Measurements from ENCODE around the gene CNPY1. TPM values are rescaled to one million over a fixed set of nuclear protein-coding genes. Genes with fewer than 3 reads are reported as not detected.
"Not testable (repeated sequence)": the region's sequence is repeated elsewhere in the genome, so short reads cannot be mapped to it uniquely, and the experiment has no call there.

The CNPY1 gene
- total and polyA plus RNA-seq, 12 donors: not detected

DNA sequence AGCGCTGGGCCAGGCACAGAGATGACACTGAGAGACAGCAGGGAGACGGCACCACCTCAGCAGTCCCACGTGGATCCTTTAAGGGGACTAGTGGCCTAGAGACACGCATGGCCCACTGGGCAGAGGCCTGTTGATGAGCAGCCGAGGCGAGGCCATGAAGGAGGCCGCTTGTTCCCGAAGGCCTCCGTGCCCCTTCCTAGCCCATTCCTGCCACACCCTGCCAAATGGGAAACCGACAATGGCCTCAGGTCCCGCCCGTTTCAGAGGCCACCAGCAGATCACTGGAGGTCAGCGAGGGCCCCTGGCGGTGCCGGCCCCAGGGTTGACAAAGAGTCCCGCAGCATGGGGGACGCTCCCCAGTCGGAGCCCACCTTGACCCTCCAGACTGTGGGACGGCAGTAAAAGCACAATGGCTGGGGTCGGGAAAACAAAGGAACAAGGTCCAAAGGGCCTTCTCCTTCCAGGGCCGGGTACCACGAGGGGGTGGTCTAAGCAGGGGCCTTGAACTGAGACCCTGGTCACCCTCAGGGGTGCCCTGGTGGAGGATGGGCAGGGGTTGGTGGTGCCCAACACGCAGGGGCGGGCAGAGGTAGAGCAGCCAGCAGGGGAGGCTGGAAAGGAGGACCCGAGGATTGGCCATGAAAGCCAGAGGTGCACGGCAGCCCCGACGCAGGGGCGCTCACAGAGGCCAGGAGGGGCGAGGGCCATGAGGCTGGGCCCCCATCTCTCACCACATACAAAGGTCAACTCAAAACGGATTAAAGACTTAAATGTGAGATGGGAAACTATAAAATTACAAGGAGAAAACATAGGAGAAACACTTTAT, 19.9 kb upstream of the CNPY1 start:
- no peaks in the 10 kb centered on the region for H3K9me3 ChIP-seq (replicated peaks in 1 of 3)
- 87 to 94% (median 90%) methylated on average over 19 to 31 of the region's 31 CpGs for WGBS, 4 donors

DNA sequence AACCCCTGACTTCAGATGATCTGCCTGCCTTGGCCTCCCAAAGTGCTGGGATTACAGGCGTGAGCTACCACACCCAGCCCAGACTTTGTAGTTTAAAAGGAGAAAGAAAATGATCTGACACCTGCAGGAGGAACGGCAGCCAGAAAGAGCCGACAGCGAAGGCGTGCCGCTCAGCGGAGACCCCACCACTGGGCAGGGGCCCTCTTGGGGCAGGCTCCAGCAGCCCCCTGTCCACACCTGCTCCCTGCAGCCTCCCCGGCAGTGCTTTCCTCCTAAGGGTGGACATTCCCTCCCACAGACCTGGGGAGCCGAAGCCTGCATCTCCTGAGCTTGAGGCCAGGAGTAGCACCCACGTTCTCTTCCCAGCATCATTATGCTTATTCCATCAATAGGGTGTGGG, 19.2 kb upstream of the CNPY1 start:
- H3K4me3 ChIP-seq: no peak overlapping the region
- H3K36me3 ChIP-seq (replicated peaks in 1 of 2): no peaks in the 10 kb centered on the region
- intact Hi-C loops (cut with DNase I): no loop called here
- TF ChIP-seq, protein P1, sequence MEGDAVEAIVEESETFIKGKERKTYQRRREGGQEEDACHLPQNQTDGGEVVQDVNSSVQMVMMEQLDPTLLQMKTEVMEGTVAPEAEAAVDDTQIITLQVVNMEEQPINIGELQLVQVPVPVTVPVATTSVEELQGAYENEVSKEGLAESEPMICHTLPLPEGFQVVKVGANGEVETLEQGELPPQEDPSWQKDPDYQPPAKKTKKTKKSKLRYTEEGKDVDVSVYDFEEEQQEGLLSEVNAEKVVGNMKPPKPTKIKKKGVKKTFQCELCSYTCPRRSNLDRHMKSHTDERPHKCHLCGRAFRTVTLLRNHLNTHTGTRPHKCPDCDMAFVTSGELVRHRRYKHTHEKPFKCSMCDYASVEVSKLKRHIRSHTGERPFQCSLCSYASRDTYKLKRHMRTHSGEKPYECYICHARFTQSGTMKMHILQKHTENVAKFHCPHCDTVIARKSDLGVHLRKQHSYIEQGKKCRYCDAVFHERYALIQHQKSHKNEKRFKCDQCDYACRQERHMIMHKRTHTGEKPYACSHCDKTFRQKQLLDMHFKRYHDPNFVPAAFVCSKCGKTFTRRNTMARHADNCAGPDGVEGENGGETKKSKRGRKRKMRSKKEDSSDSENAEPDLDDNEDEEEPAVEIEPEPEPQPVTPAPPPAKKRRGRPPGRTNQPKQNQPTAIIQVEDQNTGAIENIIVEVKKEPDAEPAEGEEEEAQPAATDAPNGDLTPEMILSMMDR (IDR thresholded peaks at IDR 0.05): no peak
- TF ChIP-seq POLR2A (IDR thresholded peaks at IDR 0.05): no peak
- no peaks in the 10 kb centered on the region for H3K4me1 ChIP-seq (replicated peaks in 1 of 2)
- DNase-seq: no peak
- H3K27ac ChIP-seq: no peak overlapping the region
- no peaks in the 10 kb centered on the region for H3K27me3 ChIP-seq
- no peaks in the 10 kb centered on the region for H3K9me3 ChIP-seq (replicated peaks in 1 of 3)
- 79 to 93% (median 90%) methylated on average over 9 to 10 of the region's 10 CpGs for WGBS, 4 donors

More for the DNA sequence above, 19.9 kb upstream of the CNPY1 start:
- H3K27ac ChIP-seq: no peak overlapping the region
- intact Hi-C loops (cut with DNase I): no loop called here
- no peak for DNase-seq
- no peaks in the 10 kb centered on the region for H3K4me1 ChIP-seq (replicated peaks in 1 of 2)
- no peaks in the 10 kb centered on the region for H3K36me3 ChIP-seq (replicated peaks in 1 of 2)
- TF ChIP-seq POLR2A (IDR thresholded peaks at IDR 0.05): no peak
- H3K27me3 ChIP-seq: no peaks in the 10 kb centered on the region
- H3K4me3 ChIP-seq: no peak overlapping the region

DNA sequence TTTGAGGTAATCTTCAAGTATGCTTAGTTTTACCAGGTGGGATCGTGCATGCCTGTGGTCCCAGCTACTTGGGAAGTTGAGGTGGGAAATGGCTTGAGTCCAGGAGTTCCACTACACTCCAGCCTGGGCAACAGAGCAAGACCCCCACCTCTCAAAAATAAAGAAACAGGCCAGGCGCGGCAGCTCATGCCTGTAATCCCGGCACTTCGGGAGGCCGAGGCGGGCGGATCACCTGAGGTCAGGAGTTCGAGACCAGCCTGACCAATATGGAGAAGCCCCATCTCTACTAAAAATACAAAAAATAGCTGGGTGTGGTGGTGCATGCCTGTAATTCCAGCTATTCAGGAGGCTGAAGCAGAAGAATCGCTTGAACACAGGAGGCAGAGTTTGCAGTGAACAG, 16.6 kb upstream of the CNPY1 start:
- intact Hi-C loops (cut with DNase I); DNase-seq; H3K9me3 ChIP-seq (replicated peaks in 1 of 3); H3K36me3 ChIP-seq (replicated peaks in 1 of 2); H3K27me3 ChIP-seq; H3K4me1 ChIP-seq (replicated peaks in 1 of 2); H3K4me3 ChIP-seq; H3K27ac ChIP-seq: not testable (repeated sequence)
- 88 to 94% (median 91%) methylated on average over 10 of the region's 10 CpGs for WGBS, 4 donors

DNA sequence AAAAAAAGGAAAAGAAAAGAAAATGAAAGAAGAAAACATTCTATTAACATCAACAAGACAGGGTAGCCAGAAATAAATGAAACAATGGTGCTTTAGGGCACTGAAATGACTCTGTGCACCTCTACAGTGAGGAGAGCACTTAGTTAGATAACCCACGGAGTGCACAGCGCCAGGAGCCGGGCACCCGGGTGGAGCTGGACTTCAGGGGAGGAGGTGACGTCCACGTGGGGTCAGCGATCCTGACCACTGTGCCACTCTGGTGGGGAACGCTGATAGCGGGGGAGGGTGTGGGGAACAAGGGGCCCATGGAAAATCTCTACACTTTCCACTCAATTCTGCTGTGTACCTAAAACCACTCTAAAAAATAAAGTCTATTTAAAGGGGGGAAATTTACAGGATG, 15.7 kb upstream of the CNPY1 start:
- 81 to 94% (median 89%) methylated on average over 9 of the region's 9 CpGs for WGBS, 4 donors
- Histone ChIP-seq H3K27me3 (no peaks in the 10 kb centered on the region), H3K9me3 (replicated peaks in 1 of 3) (no peaks in the 10 kb centered on the region), H3K36me3 (replicated peaks in 1 of 2) (no peaks in the 10 kb centered on the region), H3K27ac (no peak overlapping the region), H3K4me3 (no peak overlapping the region), H3K4me1 (replicated peaks in 1 of 2) (no peaks in the 10 kb centered on the region)
- intact Hi-C loops (cut with DNase I): no loop called here
- TF ChIP-seq, protein P1 (IDR thresholded peaks at IDR 0.05): no peak
- TF ChIP-seq POLR2A (IDR thresholded peaks at IDR 0.05): no peak
- DNase-seq: no peak

DNA sequence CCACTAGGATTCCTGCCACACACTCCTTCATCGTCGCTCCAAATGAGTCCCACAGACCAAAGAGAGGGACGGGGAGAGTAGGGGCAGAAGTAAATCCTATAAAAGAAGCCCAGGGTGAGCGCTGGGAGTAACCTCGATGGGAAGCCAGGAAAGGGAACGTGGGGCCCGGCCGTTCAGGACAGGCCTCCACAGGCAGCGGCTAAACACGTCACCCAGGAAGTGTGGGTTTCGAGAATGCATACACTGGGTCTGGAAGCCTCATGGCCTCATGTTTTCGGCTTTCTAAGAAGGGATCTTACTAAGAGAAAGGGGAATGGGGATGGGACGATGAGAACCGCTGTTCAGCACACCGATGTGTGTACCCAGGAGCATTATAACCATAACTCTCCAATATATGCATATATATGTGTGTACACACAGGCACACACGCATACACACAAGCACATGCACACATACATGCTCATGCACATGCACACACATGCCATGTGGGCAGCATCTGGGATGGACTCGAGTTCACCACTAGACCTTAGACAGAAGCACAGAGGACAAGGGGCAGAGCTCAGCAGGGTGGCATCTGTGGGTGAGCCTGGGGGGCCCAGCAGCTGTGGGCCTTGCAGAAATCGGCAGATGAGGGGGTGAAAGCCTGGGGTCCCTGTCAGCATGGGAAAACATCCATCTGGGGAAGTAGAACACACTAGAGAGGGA, 14.8 kb upstream of the CNPY1 start:
- intact Hi-C loops (cut with DNase I): no loop called here

More for the DNA sequence above, 14.8 kb upstream of the CNPY1 start:
- H3K4me3 ChIP-seq: no peak overlapping the region
- no peak for TF ChIP-seq POLR2A (IDR thresholded peaks at IDR 0.05)
- TF ChIP-seq, protein P1 (IDR thresholded peaks at IDR 0.05): no peak
- H3K27ac ChIP-seq: no peak overlapping the region
- H3K4me1 ChIP-seq (replicated peaks in 1 of 2): no peaks in the 10 kb centered on the region
- WGBS, 4 donors: 76 to 85% (median 77%) methylated on average over 18 of the region's 18 CpGs
- no peaks in the 10 kb centered on the region for H3K9me3 ChIP-seq (replicated peaks in 1 of 3)
- H3K36me3 ChIP-seq (replicated peaks in 1 of 2): no peaks in the 10 kb centered on the region
- DNase-seq: no peak
- no peaks in the 10 kb centered on the region for H3K27me3 ChIP-seq

Data from adrenal gland (tissue), 12 donors.